LNCaP clone FGC (cell line): ENCODE results near the gene GFAP.

Experiments used
- DNase-seq: peaks from one replicate; pipeline ENCODE4 v3.0.0-alpha.2; 2011; ENCODE audit warnings: low read depth
- H3K4me3 ChIP-seq: 2 replicates; pipeline ENCODE4 v1.5.1; 2011; ENCODE audit warnings: mild to moderate bottlenecking, low read depth, low read length, control low read depth
- TF ChIP-seq, protein P1 (sequence below): IDR thresholded peaks from 2 replicates; pipeline ENCODE4 v1.5.1; 2012; ENCODE audit warnings: mild to moderate bottlenecking; ENCODE audit not compliant: control insufficient read depth, insufficient read depth; ENCODE audit errors: extremely low read depth

Gene GFAP

DNA sequence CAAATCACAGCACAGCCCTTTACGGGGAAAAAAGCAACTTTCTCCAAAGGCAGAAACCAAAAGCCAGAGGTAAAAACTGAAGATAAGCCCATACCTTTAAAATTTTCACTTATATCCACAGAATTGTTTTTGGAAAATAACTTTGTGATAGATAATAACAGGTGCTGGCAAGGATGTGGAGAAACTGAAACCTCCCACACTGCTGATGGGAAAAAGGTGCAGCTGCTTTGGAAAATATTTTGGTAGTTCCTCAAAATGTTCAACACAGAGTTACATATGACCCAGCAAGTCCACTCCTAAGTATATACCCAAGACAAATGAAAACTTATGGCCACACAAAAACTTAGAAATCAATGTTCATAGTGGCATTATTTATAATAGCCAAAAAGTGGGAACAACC lies 28.3 kb downstream of the GFAP start:
- TF ChIP-seq, protein P1, sequence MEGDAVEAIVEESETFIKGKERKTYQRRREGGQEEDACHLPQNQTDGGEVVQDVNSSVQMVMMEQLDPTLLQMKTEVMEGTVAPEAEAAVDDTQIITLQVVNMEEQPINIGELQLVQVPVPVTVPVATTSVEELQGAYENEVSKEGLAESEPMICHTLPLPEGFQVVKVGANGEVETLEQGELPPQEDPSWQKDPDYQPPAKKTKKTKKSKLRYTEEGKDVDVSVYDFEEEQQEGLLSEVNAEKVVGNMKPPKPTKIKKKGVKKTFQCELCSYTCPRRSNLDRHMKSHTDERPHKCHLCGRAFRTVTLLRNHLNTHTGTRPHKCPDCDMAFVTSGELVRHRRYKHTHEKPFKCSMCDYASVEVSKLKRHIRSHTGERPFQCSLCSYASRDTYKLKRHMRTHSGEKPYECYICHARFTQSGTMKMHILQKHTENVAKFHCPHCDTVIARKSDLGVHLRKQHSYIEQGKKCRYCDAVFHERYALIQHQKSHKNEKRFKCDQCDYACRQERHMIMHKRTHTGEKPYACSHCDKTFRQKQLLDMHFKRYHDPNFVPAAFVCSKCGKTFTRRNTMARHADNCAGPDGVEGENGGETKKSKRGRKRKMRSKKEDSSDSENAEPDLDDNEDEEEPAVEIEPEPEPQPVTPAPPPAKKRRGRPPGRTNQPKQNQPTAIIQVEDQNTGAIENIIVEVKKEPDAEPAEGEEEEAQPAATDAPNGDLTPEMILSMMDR, result no peak
- H3K4me3 ChIP-seq, result no peak overlapping the region
- DNase-seq, result no peak

DNA sequence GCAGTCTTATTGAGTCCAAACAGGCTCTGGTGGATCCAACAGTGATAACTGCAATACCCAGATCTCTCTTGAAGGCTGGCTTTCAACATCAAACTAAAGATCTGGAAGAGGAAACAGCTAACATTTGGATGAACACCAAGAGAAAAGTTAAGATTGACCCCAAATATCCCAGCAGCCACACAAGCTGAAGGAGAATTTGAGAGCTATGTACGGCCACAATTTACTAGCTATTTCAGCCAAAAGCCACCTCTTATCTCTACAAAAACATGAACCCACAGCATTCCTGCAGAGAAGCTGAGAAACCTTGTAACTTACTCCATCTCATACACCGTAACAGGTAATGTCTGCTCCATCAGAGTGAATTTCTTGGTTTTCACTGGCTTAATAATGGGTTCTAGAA lies 30.4 kb downstream of the GFAP start:
- H3K4me3 ChIP-seq, result no peak overlapping the region
- DNase-seq, result no peak
- TF ChIP-seq, protein P1, result no peak

DNA sequence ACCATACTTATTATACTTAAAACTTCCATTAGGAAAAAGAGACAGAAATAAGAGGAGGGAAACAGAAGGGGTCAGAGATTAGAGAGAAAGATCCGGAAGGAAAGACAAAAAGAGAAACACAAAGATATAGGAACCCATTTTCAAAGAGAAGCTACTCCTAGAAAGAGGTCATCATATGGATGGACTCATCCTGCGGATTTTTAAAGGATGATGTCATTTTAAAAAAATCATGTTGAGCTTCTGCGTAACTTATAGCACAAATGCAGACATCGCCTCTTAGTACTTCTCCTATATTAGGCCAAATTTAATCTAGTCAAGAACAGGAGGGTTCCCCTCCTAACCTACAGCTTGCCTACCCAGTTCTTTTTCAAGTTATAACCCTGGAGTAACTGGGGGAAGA lies 34.2 kb downstream of the GFAP start:
- no peak overlapping the region for H3K4me3 ChIP-seq
- no peak for DNase-seq
- TF ChIP-seq, protein P1, result no peak

DNA sequence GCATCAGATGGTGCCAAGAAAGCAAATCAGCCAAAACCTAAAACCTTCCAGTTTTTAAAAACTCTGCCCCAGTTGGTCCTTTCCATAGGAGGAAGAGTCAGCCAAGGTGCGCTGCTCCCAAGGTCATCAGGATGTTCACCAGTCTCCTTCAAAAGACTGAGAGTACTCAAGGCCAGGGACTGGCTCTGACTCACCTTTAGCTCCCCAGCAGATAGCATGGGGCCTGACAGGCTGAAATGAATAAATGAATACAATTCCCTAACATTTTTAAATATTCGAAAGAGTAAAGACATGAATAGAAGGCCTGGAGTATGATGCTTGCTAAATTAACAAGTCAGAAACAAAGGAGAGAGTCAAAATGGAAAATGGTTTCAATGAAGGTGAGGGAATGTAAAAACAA lies 35.2 kb downstream of the GFAP start:
- no peak overlapping the region for H3K4me3 ChIP-seq
- TF ChIP-seq, protein P1, result no peak
- no peak for DNase-seq

DNA sequence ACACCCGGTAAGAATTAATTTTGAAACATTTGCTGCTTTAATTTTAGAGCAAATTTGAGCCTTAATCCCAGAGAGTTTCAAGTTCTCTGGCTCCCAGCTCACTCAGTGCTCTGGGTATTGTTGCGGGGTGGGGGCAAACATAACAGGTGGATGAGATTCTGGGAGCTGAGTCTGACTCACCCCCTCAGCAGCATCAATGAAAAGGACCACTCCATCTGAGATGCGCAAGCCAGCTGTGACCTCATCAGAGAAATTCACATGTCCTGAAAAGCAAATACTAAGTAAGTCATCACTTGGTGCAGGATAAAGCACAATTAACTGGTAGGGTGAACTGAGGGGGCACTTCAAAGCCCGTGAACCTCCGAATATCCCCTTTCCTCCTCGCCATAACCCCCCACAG lies 35.9 kb downstream of the GFAP start:
- TF ChIP-seq, protein P1, result no peak
- no peak overlapping the region for H3K4me3 ChIP-seq
- DNase-seq, result no peak

DNA sequence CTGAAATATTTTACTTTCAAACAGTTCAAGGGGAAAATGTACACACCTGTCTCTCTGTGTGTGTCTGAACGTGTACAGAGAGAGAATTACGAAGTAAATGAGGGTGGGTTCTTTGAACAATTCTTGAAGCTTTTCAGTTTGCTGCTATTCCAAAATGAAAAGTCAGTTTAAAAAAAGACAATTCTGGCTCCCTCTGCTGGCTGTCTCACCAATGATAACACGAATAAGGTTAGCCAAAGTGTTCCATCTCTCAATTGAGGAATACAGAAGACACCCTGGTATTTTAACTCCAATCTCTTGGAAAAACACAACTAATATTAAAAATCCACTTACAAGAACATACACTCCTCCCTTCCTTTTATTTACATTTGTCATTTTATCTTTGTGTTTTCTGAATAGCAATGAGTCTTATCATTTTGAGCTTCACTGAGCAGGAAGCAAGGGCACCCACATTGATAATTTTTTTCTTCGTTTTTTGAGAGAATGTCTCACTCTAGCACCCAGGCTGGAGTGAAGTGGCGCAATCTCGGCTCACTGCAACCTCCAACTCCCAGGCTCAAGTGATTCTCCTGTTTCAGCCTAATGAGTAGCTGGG lies 36.6 kb downstream of the GFAP start:
- no peak for DNase-seq
- TF ChIP-seq, protein P1, result peak; percentile 72
- H3K4me3 ChIP-seq, result no peak overlapping the region

DNA sequence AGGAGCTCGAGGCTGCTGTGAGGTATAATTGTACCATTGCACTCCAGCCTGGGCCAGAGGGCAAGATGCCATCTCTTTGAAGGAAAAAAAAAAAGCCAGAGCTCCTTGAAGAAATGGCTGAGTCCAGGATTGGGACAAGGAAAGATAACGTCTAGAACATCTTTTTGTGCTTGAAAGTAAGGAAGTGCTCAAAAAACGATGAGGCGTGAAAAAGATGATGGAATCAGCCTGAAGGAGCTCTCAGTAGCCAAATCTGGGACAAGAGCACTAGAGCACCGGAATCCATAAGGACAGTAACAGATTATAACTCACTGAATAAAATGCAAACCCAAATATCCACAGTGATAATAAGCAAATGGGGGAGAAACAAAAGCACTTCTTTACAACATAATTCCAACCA lies 38.2 kb downstream of the GFAP start:
- DNase-seq, result no peak
- TF ChIP-seq, protein P1, result no peak
- no peak overlapping the region for H3K4me3 ChIP-seq
